Bronchial epithelial cell (primary cell): ENCODE data around the gene ISG20. TPM values are rescaled to one million over a fixed set of nuclear protein-coding genes. Genes with fewer than 3 reads are reported as not detected.

Source experiments
- DNase-seq: peaks from one replicate; pipeline ENCODE4 v3.0.0-alpha.2; 2010; ENCODE audit warnings: low read depth
- FAIRE-seq: peaks from 2 replicates; lab custom pipeline; 2011; peaks lifted over from hg19 to GRCh38; lab: Jason Lieb, UNC
- H3K27me3 ChIP-seq: 2 replicates; pipeline ENCODE4 v1.5.1; 2011; ENCODE audit warnings: low read length; ENCODE audit not compliant: control insufficient read depth, insufficient read depth
- H3K36me3 ChIP-seq: 2 replicates; pipeline ENCODE4 v1.5.1; 2011; ENCODE audit warnings: low read length; ENCODE audit not compliant: control insufficient read depth, insufficient read depth
- H3K4me3 ChIP-seq: 2 replicates; pipeline ENCODE4 v1.5.1; 2011; ENCODE audit warnings: mild to moderate bottlenecking, low read depth, low read length, control low read depth
- total RNA-seq: library from RNA; depleted of rRNA; stranded (reverse); fragments of >200 nt; gene quantifications from 2 replicates; pipeline ENCODE4 v1.2.1, GENCODE V29; 2014
- TF ChIP-seq, protein P1 (sequence below): IDR thresholded peaks from 2 replicates; pipeline ENCODE4 v1.5.1; 2011; ENCODE audit warnings: mild to moderate bottlenecking, moderate library complexity, low read length, control low read depth, inconsistent platforms; ENCODE audit not compliant: insufficient read depth, severe bottlenecking

ISG20 gene
- total RNA-seq, 1 donor from 2014 or later, result 18.4 TPM

DNA sequence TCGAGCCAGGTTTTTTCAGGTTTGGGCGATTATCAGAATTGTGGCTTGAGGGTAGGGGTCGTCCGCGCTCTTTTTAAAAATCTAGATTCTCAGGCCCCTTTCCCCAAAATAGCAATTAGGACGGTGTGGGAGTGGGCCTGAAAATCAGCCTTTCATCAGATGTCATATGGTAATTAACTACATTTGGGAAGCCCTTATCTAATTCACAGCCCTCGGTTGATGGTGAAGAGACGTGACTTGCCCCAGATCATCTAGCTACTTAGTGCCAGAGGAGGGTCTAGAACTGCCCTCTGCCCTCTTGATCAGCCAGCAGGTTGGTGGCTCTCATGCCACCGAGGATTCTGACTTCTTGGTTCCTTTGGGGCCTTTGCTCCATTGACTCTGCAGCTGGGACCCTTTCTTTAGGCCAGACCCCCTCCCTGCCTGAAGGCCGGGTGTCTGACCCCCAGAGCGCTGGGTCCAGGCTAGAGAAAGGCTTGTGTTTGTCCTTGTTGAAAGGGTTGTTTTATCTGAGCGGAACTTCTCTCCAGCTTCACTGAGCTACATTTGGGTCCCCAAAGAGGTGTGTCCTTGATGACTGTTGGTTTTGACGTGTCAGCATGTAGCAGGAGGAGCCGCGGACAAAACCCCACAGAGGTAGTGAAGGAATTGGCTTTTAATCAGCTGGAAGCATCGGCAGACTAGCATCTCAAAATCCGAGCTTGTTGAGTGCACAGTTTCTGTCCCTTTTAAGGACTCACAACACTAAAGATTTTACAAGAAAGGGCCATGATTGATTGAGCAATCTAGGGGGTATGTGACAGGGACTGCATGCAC lies 16.8 kb upstream of the ISG20 start:
- TF ChIP-seq, protein P1, sequence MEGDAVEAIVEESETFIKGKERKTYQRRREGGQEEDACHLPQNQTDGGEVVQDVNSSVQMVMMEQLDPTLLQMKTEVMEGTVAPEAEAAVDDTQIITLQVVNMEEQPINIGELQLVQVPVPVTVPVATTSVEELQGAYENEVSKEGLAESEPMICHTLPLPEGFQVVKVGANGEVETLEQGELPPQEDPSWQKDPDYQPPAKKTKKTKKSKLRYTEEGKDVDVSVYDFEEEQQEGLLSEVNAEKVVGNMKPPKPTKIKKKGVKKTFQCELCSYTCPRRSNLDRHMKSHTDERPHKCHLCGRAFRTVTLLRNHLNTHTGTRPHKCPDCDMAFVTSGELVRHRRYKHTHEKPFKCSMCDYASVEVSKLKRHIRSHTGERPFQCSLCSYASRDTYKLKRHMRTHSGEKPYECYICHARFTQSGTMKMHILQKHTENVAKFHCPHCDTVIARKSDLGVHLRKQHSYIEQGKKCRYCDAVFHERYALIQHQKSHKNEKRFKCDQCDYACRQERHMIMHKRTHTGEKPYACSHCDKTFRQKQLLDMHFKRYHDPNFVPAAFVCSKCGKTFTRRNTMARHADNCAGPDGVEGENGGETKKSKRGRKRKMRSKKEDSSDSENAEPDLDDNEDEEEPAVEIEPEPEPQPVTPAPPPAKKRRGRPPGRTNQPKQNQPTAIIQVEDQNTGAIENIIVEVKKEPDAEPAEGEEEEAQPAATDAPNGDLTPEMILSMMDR, result no peak
- peak overlapping the region; percentile 85 for H3K4me3 ChIP-seq
- H3K36me3 ChIP-seq, result peaks cover 14% of the 10 kb centered on the region
- FAIRE-seq (no peak), DNase-seq (peak; percentile 59)
- no peaks in the 10 kb centered on the region for H3K27me3 ChIP-seq

GRCh38 chr15:88622605-88622975 lies 16.2 kb upstream of the ISG20 start:
- H3K36me3 ChIP-seq, result peaks cover 16% of the 10 kb centered on the region
- FAIRE-seq (no peak), DNase-seq (no peak)
- TF ChIP-seq, protein P1, result no peak
- H3K4me3 ChIP-seq, result peak overlapping the region; percentile 85
- no peaks in the 10 kb centered on the region for H3K27me3 ChIP-seq

DNA sequence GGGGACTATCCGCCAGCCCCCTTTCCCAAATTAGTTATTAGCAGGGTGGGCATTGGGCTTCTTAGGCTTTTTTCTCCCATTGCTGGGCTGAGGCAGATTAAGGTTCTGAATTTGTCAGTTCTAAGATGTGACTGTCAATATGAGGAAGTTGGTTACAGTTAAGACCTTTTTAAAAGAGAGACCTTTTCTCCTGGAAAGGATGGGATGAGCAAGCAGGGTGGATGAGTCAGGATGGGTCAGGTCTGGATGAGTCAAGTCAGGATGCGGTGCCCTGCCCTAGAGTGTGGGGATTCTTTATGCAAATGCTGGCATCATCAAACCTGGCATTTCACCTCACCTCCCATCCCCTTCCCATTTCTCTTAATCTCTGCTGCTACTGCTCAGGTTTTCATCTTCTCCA lies 15.8 kb upstream of the ISG20 start:
- DNase-seq (peak; percentile 96), FAIRE-seq (no peak)
- no peaks in the 10 kb centered on the region for H3K27me3 ChIP-seq
- TF ChIP-seq, protein P1, result no peak
- H3K4me3 ChIP-seq, result no peak overlapping the region
- H3K36me3 ChIP-seq, result peaks cover 17% of the 10 kb centered on the region

DNA sequence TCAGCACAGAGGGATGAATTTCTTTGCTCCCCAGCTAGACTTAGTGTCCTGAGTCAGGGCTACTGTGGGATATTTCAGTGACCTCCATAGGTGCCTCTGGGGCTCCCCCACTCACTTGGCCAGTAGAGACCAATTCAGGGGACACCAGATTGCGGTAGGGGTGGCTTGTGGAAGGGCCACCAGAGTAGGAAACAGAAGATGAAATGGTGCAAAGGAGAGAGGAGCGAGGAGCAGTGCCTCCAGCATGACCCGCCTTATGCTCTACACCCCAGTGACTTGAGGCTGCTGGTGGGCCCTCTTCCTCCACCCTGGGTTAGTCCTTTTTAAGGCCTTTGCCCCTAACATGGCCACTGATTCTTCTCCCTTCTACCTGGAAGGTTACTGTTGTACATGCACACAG lies 15.2 kb upstream of the ISG20 start:
- H3K36me3 ChIP-seq, result peaks cover 20% of the 10 kb centered on the region
- H3K27me3 ChIP-seq, result no peaks in the 10 kb centered on the region
- DNase-seq (no peak), FAIRE-seq (no peak)
- TF ChIP-seq, protein P1, result no peak
- H3K4me3 ChIP-seq, result no peak overlapping the region

GRCh38 chr15:88624156-88624970 lies 14.5 kb upstream of the ISG20 start:
- DNase-seq, result no peak
- H3K4me3 ChIP-seq, result no peak overlapping the region
- H3K36me3 ChIP-seq, result peaks cover 25% of the 10 kb centered on the region
- no peaks in the 10 kb centered on the region for H3K27me3 ChIP-seq
- no peak for FAIRE-seq
- TF ChIP-seq, protein P1, result no peak
